Body of pancreas (tissue), 4 donors: ENCODE measurements around the gene TMED4.

Source experiments
- POLR2A ChIP-seq, 3 donors: fragments of 450-650 bp; IDR thresholded peaks; one replicate each; pipeline ENCODE4 v1.6.1; 2016; ENCODE audit warnings: antibody characterized with exemption in 3 of 3, mild to moderate bottlenecking in 2 of 3
- TF ChIP-seq, protein P1 (sequence below), 7 experiments: fragments of 450-650 bp in 4 of 7; fragments of 200-600 bp in 3 of 7; sonication (generic) in 3 of 7; IDR thresholded peaks; one replicate each; pipeline ENCODE4 v1.5.1; 2016 to 2019; ENCODE audit warnings: antibody characterized with exemption in 7 of 7

GRCh38 chr7:44565795-44566559 is 16.1 kb downstream of the TMED4 start:
- TF ChIP-seq, protein P1, sequence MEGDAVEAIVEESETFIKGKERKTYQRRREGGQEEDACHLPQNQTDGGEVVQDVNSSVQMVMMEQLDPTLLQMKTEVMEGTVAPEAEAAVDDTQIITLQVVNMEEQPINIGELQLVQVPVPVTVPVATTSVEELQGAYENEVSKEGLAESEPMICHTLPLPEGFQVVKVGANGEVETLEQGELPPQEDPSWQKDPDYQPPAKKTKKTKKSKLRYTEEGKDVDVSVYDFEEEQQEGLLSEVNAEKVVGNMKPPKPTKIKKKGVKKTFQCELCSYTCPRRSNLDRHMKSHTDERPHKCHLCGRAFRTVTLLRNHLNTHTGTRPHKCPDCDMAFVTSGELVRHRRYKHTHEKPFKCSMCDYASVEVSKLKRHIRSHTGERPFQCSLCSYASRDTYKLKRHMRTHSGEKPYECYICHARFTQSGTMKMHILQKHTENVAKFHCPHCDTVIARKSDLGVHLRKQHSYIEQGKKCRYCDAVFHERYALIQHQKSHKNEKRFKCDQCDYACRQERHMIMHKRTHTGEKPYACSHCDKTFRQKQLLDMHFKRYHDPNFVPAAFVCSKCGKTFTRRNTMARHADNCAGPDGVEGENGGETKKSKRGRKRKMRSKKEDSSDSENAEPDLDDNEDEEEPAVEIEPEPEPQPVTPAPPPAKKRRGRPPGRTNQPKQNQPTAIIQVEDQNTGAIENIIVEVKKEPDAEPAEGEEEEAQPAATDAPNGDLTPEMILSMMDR (IDR thresholded peaks at IDR 0.05): no peak
- TF ChIP-seq POLR2A (IDR thresholded peaks at IDR 0.05): no peak
